SK-N-SH (cell line): ENCODE data around the gene ATF6. TPM values are rescaled to one million over a fixed set of nuclear protein-coding genes. Genes with fewer than 3 reads are reported as not detected.
A peak's percentile ranks its signal among the peaks of the same experiment; 100 is the strongest.

Experiments
- CTCF ChIA-PET: fragments of 300-600, 350-600 bp; formaldehyde crosslinking; extraction: SDS; loops from one replicate; lab custom pipeline; 2021; lab: Yijun Ruan, JAX
- POLR2A ChIA-PET: fragments of 350-600 bp; sonication (Branson Sonifier 250); formaldehyde crosslinking; extraction: SDS; loops from one replicate; lab custom pipeline; 2020; ENCODE audit warnings: antibody characterized with exemption, inconsistent platforms; lab: Yijun Ruan, JAX
- DNase-seq: peaks from one replicate; pipeline ENCODE4 v3.0.0; 2012
- H2AFZ ChIP-seq: fragments of 200-600 bp; sonication (generic); 2 replicates; pipeline ENCODE4 v1.8.1; 2016; ENCODE audit warnings: antibody characterized with exemption, mild to moderate bottlenecking, low read depth
- H3F3A ChIP-seq: fragments of 200-600 bp; sonication (generic); replicated peaks from 2 replicates; pipeline ENCODE3; 2016; ENCODE audit warnings: antibody characterized with exemption, mild to moderate bottlenecking; ENCODE audit not compliant: insufficient read depth
- H3K27ac ChIP-seq, 2 experiments: fragments of 200-500 bp in 1 of 2; fragments of 200-600 bp in 1 of 2; sonication (Bioruptor generic) in 1 of 2; sonication (generic), shearing (Covaris generic) in 1 of 2; 2 replicates each; pipeline versions ENCODE4 v1.5.1 to v1.6.1; 2014 to 2016; ENCODE audit warnings: low read depth in 2 of 2, inconsistent platforms in 1 of 2, low read length in 1 of 2, mild to moderate bottlenecking in 1 of 2, mixed read lengths in 1 of 2
- H3K27me3 ChIP-seq: fragments of 200-600 bp; sonication (generic), shearing (Covaris generic); 2 replicates; pipeline ENCODE4 v1.6.1; 2016; ENCODE audit warnings: mixed run types; ENCODE audit not compliant: insufficient read depth
- H3K36me3 ChIP-seq, 2 experiments: fragments of 200-500 bp in 1 of 2; fragments of 200-600 bp in 1 of 2; sonication (Bioruptor generic) in 1 of 2; sonication (generic) in 1 of 2; replicated peaks in 1 of 2; 2 replicates each; pipeline versions ENCODE3 to v1.5.1; 2014 to 2016; ENCODE audit warnings: low read length in 1 of 2, mild to moderate bottlenecking in 1 of 2; ENCODE audit not compliant: insufficient read depth in 2 of 2, control insufficient read depth in 1 of 2
- H3K4me1 ChIP-seq, 2 experiments: fragments of 200-500 bp in 1 of 2; fragments of 200-600 bp in 1 of 2; sonication (Bioruptor generic) in 1 of 2; sonication (generic), shearing (Covaris generic) in 1 of 2; 2 replicates each; pipeline versions ENCODE4 v1.5.1 to v1.6.1; 2014 to 2016; ENCODE audit warnings: low read depth in 1 of 2, low read length in 1 of 2, mixed run types in 1 of 2; ENCODE audit not compliant: insufficient read depth in 2 of 2, control insufficient read depth in 1 of 2
- H3K4me2 ChIP-seq: fragments of 200-600 bp; sonication (generic), shearing (Covaris generic); 2 replicates; pipeline ENCODE4 v1.6.1; 2017; ENCODE audit warnings: mixed run types
- H3K4me3 ChIP-seq, 2 experiments: fragments of 200-500 bp in 1 of 2; fragments of 200-600 bp in 1 of 2; sonication (Bioruptor generic) in 1 of 2; sonication (generic), shearing (Covaris generic) in 1 of 2; 2 replicates each; pipeline versions ENCODE4 v1.5.1 to v1.8.1; 2014 to 2016; ENCODE audit warnings: low read depth in 2 of 2, inconsistent platforms in 1 of 2, low read length in 1 of 2, mild to moderate bottlenecking in 1 of 2, mixed read lengths in 1 of 2, moderate library complexity in 1 of 2
- H3K79me2 ChIP-seq: fragments of 200-600 bp; sonication (generic); 2 replicates; pipeline ENCODE4 v1.8.1; 2017; ENCODE audit warnings: mild to moderate bottlenecking; ENCODE audit not compliant: insufficient read depth
- H3K9ac ChIP-seq: fragments of 200-600 bp; sonication (generic); 2 replicates; pipeline ENCODE4 v1.6.1; 2017; ENCODE audit warnings: mixed run types
- H3K9me2 ChIP-seq: fragments of 200-600 bp; sonication (generic); 2 replicates; pipeline ENCODE4 v1.6.1; 2017; ENCODE audit warnings: mixed run types
- H3K9me3 ChIP-seq: fragments of 200-600 bp; sonication (generic); 2 replicates; pipeline ENCODE4 v1.6.1; 2017; ENCODE audit warnings: mixed run types, mild to moderate bottlenecking, moderate library complexity
- H4K20me1 ChIP-seq: fragments of 200-600 bp; sonication (generic); 2 replicates; pipeline ENCODE4 v1.6.1; 2017; ENCODE audit warnings: mild to moderate bottlenecking, mixed run types; ENCODE audit not compliant: insufficient read depth
- CTCF ChIP-seq: fragments of 200-600 bp; sonication (generic); IDR thresholded peaks from 2 replicates; pipeline ENCODE4 v1.6.1; 2017; ENCODE audit warnings: antibody characterized with exemption, mild to moderate bottlenecking, moderate library complexity
- ELF1 ChIP-seq: IDR thresholded peaks from 2 replicates; pipeline ENCODE4 v1.4.0; 2012
- EP300 ChIP-seq, 2 experiments: IDR thresholded peaks; 2 replicates each; pipeline versions ENCODE4 v1.4.0 to v1.6.1; 2012; ENCODE audit warnings: borderline replicate concordance in 1 of 2, low read depth in 1 of 2, low read length in 1 of 2
- FOSL2 ChIP-seq: IDR thresholded peaks from 2 replicates; pipeline ENCODE4 v1.4.0; 2012; ENCODE audit warnings: low read depth, mild to moderate bottlenecking, moderate library complexity, borderline replicate concordance
- FOXJ3 ChIP-seq: sonication (generic); formaldehyde crosslinking; IDR thresholded peaks from 2 replicates; pipeline ENCODE4 v1.5.1; 2020; ENCODE audit warnings: mild to moderate bottlenecking, missing genetic modification reagents
- GABPA ChIP-seq: IDR thresholded peaks from 2 replicates; pipeline ENCODE4 v1.4.0; 2012; ENCODE audit warnings: low read depth, mild to moderate bottlenecking
- JUND ChIP-seq: IDR thresholded peaks from 2 replicates; pipeline ENCODE4 v1.4.0; 2012
- MEF2A ChIP-seq: IDR thresholded peaks from 2 replicates; pipeline ENCODE4 v1.4.0; 2012; ENCODE audit warnings: low read depth, borderline replicate concordance
- MXI1 ChIP-seq: IDR thresholded peaks from 2 replicates; pipeline ENCODE4 v1.6.1; 2012; ENCODE audit warnings: mild to moderate bottlenecking, low read depth, low read length, improper control_type of control experiment
- NFIC ChIP-seq: IDR thresholded peaks from 2 replicates; pipeline ENCODE4 v1.4.0; 2012; ENCODE audit warnings: borderline replicate concordance
- PBX3 ChIP-seq: IDR thresholded peaks from 2 replicates; pipeline ENCODE4; 2012
- POLR2AphosphoS5 ChIP-seq: IDR thresholded peaks from 2 replicates; pipeline ENCODE4 v1.6.1; 2012; ENCODE audit warnings: low read depth, low read length
- REST ChIP-seq: IDR thresholded peaks from 2 replicates; pipeline ENCODE4 v1.6.1; 2012; ENCODE audit warnings: mild to moderate bottlenecking, low read depth, low read length, moderate library complexity
- RFX5 ChIP-seq: IDR thresholded peaks from 2 replicates; pipeline ENCODE4 v1.6.1; 2012; ENCODE audit warnings: mild to moderate bottlenecking, improper control_type of control experiment, low read length
- RXRA ChIP-seq: IDR thresholded peaks from 2 replicates; pipeline ENCODE4 v1.4.0; 2012; ENCODE audit warnings: low read depth, mild to moderate bottlenecking, borderline replicate concordance
- SIN3A ChIP-seq: IDR thresholded peaks from 2 replicates; pipeline ENCODE4 v1.6.1; 2012; ENCODE audit warnings: low read depth, mild to moderate bottlenecking, low read length, moderate library complexity, borderline replicate concordance
- SMC3 ChIP-seq: IDR thresholded peaks from 2 replicates; pipeline ENCODE4 v1.6.1; 2012; ENCODE audit warnings: low read depth, low read length, improper control_type of control experiment
- TCF12 ChIP-seq: IDR thresholded peaks from 2 replicates; pipeline ENCODE4 v1.4.0; 2012
- TEAD4 ChIP-seq: IDR thresholded peaks from 2 replicates; pipeline ENCODE4 v1.4.0; 2012; ENCODE audit warnings: mild to moderate bottlenecking, borderline replicate concordance; ENCODE audit not compliant: insufficient read depth
- USF1 ChIP-seq: IDR thresholded peaks from 2 replicates; pipeline ENCODE4 v1.4.0; 2012; ENCODE audit warnings: low read depth, borderline replicate concordance
- ZBTB33 ChIP-seq: IDR thresholded peaks from 2 replicates; pipeline ENCODE4 v1.4.0; 2012; ENCODE audit warnings: low read depth, borderline replicate concordance
- WGBS: methylation state at CpG from one replicate; pipeline ENCODE4 v1.1.6; 2017; ENCODE audit warnings: low lambda C conversion rate; 5-methylcytosine and 5-hydroxymethylcytosine counted together
- polyA plus RNA-seq, 3 experiments: library from polyadenylated mRNA; depleted of rRNA; stranded (reverse); fragments of >200 nt; gene quantifications; 2 replicates each; pipeline ENCODE4 v1.2.3, GENCODE V29; 2012

ATF6 gene
- polyA plus RNA-seq, 1 of the 3 experiments (the other 2 are of a cell fraction), result 8.8 TPM

GRCh38 chr1:161885003-161885402 is 118.9 kb downstream of the ATF6 start:
- H4K20me1 ChIP-seq, result no peaks in the 10 kb centered on the region
- H3K4me3 ChIP-seq, result no peak overlapping the region
- no peaks in the 10 kb centered on the region for H3K79me2 ChIP-seq

More at GRCh38 chr1:161885003-161885402, 118.9 kb downstream of the ATF6 start:
- H2AFZ ChIP-seq, result no peak overlapping the region
- ChIA-PET CTCF (interaction anchor here (1.1 kb wide), 1 partner anchor 41 kb away, joined by 3 read pairs; no protein-coding TSS in a partner anchor), POLR2A (no interaction called here)
- peaks cover 10 to 15% of the 10 kb centered on the region in 2 experiments for H3K36me3 ChIP-seq
- peak overlapping the region; percentile 28 to 60; a peak in 3 of 4 replicates for H3K27ac ChIP-seq
- WGBS, result 81% methylated on average over 1 of the region's 1 CpG
- no peaks in the 10 kb centered on the region for H3K9me3 ChIP-seq
- peak overlapping the region; percentile 22; the same call in 1 of the 2 replicates for H3K9ac ChIP-seq
- peaks cover 17% of the 10 kb centered on the region for H3F3A ChIP-seq
- H3K9me2 ChIP-seq, result no peaks in the 10 kb centered on the region
- TF ChIP-seq TEAD4 (no peak), ZBTB33 (no peak), PBX3 (0 out of 2 replicates have a peak, but pooled peaks have one; percentile 6), EP300 (IDR thresholded peaks at IDR 0.05; ENCODE audit: borderline replicate concordance in 1 of 2, low read depth in 1 of 2, low read length in 1 of 2) (no peak; a peak in 1 of 4 replicates), REST (no peak), JUND (peak; percentile 38), USF1 (no peak), MEF2A (peak; percentile 70; the same call in 1 of the 2 replicates), RFX5 (no peak), GABPA (no peak), FOSL2 (peak; percentile 48; the same call in 1 of the 2 replicates), CTCF (no peak), MXI1 (no peak), RXRA (no peak), SIN3A (no peak), NFIC (peak; percentile 44; the same call in 1 of the 2 replicates), FOXJ3 (CRISPR knock-in tag) (no peak), ELF1 (no peak), SMC3 (no peak), TCF12 (no peak), POLR2AphosphoS5 (no peak)
- peaks cover 3 to 39% of the 10 kb centered on the region in 2 experiments; a peak in 3 of 4 replicates for H3K4me1 ChIP-seq
- no peak for DNase-seq
- H3K27me3 ChIP-seq, result no peaks in the 10 kb centered on the region
- peak overlapping the region; percentile 46; the same call in 1 of the 2 replicates for H3K4me2 ChIP-seq
